ENCODE results near the gene SNRNP27.
A peak's percentile ranks its signal among the peaks of the same experiment; 100 is the strongest.

The SNRNP27 gene

DNA sequence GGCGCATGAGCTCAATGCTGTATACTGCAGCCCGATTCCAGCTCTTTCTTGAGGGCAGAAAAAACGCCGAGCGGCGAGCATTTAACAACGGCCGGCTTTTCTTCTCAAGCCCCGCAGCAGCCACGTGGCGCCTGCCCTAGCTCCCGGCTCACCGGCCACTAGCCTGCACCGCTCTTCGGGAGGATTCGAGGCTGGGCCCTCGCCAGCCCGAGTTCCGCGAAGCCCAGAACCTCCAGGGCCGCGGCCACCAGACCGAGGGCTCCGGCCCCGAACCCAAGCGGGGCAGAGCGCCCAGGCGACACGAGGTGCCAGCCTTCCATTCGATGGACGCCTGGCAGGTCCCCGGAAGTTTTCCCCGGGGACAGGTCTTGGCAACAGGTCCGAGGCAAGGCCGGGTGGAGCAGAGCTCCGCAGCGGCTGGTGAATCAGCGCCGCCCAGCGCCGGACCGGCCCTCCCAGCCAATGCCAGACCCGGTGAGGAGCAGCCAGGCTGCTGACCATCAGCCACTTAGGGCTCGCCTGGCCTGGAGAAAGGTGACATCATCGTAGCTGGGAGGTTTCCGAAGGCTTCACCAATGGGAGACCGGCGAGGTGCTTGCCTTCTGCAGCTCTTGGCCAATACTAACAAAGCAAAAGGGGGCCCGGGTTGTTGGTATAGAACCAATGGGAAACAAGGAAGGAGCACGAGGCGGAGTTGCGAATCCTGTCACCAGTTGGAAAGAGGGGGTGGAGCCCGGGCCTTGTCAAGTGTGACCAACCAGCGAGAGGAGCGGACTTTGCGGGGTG is 20.6 kb downstream of the SNRNP27 start:
- Histone ChIP-seq H3K23ac (ENCODE audit: low read length) (no peak overlapping the region), H3K79me1 (ENCODE audit: low read length) (peaks cover 8% of the 10 kb centered on the region), H3K36me3 (ENCODE audit: control insufficient read depth in 1 of 2, insufficient read depth in 2 of 2, low read length in 2 of 2) (peaks cover 0 to 4% of the 10 kb centered on the region in 2 experiments), H3K79me2 (ENCODE audit: control insufficient read depth, insufficient read depth, low read length, poor library complexity) (peaks cover 9% of the 10 kb centered on the region), H4K91ac (ENCODE audit: low read depth, low read length) (peak overlapping the region; percentile 96), H3K18ac (ENCODE audit: low read length) (peak overlapping the region; percentile 91), H3K9me3 (ENCODE audit: insufficient read depth, low read depth, low read length) (no peaks in the 10 kb centered on the region), H2BK120ac (ENCODE audit: insufficient read depth, low read length, poor library complexity) (peak overlapping the region; percentile 88), H2AFZ (ENCODE audit: insufficient read depth, low read length, poor library complexity) (peak overlapping the region; percentile 92), H3K14ac (ENCODE audit: low read length) (peak overlapping the region; percentile 93), H4K8ac (ENCODE audit: low read depth, low read length) (peak overlapping the region; percentile 92), H3K27ac (ENCODE audit: low read depth, low read length) (peak overlapping the region; percentile 72), H3K4me1 (ENCODE audit: control insufficient read depth in 1 of 2, insufficient read depth in 2 of 2, low read length in 2 of 2) (peaks cover 0 to 2% of the 10 kb centered on the region in 2 experiments), H2BK12ac (ENCODE audit: low read length) (peak overlapping the region; percentile 65), H2BK5ac (ENCODE audit: low read depth, low read length, poor library complexity) (peak overlapping the region; percentile 86), H3K4ac (ENCODE audit: low read depth, low read length) (peak overlapping the region; percentile 67), H2AK5ac (ENCODE audit: low read length) (peak overlapping the region; percentile 94), H3K4me2 (ENCODE audit: low read length) (peak overlapping the region; percentile 81), H3K27me3 (ENCODE audit: insufficient read depth, low read length) (no peaks in the 10 kb centered on the region), H3K9ac (ENCODE audit: low read length) (peak overlapping the region; percentile 90), H3K4me3 (ENCODE audit: low read depth, low read length) (peak overlapping the region; percentile 72), H4K12ac (ENCODE audit: low read depth, low read length) (peak overlapping the region; percentile 96)
- WGBS (ENCODE audit: extremely low coverage, insufficient coverage, insufficient read length) = no CpG with 5 or more reads among the region's 56 CpGs
- peak; percentile 100 for DNase-seq

DNA sequence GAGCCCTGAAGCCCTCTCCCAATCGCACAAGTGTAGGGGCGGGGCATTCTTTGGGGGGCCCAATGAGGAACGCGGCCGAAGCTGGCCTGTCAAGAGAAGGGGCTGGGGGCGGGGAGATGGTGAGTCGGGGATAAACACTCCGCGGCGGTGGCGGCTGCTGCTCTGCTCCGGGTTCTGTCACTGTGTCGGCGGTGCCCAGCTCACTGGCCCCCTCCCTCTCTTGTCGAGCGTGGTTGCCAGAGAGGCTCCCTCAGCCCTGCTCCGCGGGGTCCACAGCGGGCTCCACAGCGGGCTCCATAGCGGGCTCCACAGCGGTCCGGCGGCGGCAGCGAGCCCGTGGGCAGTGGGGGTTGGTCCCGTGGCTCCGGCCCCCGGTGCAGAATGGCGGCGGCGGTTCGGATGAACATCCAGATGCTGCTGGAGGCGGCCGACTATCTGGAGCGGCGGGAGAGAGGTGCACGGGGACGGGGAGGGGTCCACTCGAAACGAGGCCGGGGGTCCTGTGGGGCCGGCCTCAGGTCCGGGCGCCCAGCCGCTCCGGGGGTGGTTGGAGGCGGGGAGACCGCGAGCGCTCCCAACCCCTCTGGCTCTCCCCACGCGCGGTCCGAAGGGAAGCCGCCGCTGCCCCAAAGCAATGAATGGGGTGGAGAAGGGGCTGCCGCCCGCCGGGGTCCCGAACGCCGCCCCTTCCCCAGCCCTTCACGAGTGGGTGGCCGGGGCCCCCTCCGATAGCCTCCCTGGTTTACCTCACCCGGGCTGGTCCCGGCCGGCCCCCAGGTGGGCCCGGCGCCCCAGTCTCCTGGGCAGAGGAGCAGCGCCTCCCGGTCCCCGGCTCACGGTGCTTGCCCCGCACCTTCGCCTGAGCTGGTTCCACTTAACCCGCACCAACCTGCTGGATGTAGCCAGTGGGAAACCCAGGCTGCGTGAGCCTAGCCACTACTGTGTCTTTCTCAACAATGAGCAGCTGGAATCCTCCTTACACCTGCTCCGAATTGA is 21.5 kb downstream of the SNRNP27 start, which contains the start of gene MXD1:
Gene MXD1 (plus strand): TSS at position 160 of the 996 bp plus-strand sequence. CDS start 222 bp downstream, at position 382.
- no CpG with 5 or more reads among the region's 81 CpGs for WGBS (ENCODE audit: extremely low coverage, insufficient coverage, insufficient read length)
- H3K4me2 ChIP-seq (ENCODE audit: low read length) = peak within 1 kb of the TSS; percentile 99
- peak within 1 kb of the TSS; percentile 94 for H3K4me3 ChIP-seq (ENCODE audit: low read depth, low read length)
- H3K14ac ChIP-seq (ENCODE audit: low read length) = peak within 1 kb of the TSS; percentile 93
- H2BK5ac ChIP-seq (ENCODE audit: low read depth, low read length, poor library complexity) = peak within 1 kb of the TSS; percentile 86
- peak within 1 kb of the TSS; percentile 94 for H2AK5ac ChIP-seq (ENCODE audit: low read length)
- peaks cover 3 to 4% of the 10 kb centered on the region in 2 experiments for H3K36me3 ChIP-seq (ENCODE audit: control insufficient read depth in 1 of 2, insufficient read depth in 2 of 2, low read length in 2 of 2)
- H3K27ac ChIP-seq (ENCODE audit: low read depth, low read length) = peak within 1 kb of the TSS; percentile 72
- peak within 1 kb of the TSS; percentile 96 for H4K91ac ChIP-seq (ENCODE audit: low read depth, low read length)
- peak within 1 kb of the TSS; percentile 92 for H4K8ac ChIP-seq (ENCODE audit: low read depth, low read length)
- H2AFZ ChIP-seq (ENCODE audit: insufficient read depth, low read length, poor library complexity) = peak within 1 kb of the TSS; percentile 92
- peak in 1 of 2 donors; percentile 53 for DNase-seq
- peaks cover 9% of the 10 kb centered on the region for H3K79me2 ChIP-seq (ENCODE audit: control insufficient read depth, insufficient read depth, low read length, poor library complexity)
- H3K4ac ChIP-seq (ENCODE audit: low read depth, low read length) = peak within 1 kb of the TSS; percentile 67
- H2BK120ac ChIP-seq (ENCODE audit: insufficient read depth, low read length, poor library complexity) = peak within 1 kb of the TSS; percentile 88
- peak within 1 kb of the TSS; percentile 96 for H4K12ac ChIP-seq (ENCODE audit: low read depth, low read length)
- H3K9ac ChIP-seq (ENCODE audit: low read length) = peak within 1 kb of the TSS; percentile 90
- H3K9me3 ChIP-seq (ENCODE audit: insufficient read depth, low read depth, low read length) = no peaks in the 10 kb centered on the region
- H3K18ac ChIP-seq (ENCODE audit: low read length) = peak within 1 kb of the TSS; percentile 91
- peaks cover 8% of the 10 kb centered on the region for H3K79me1 ChIP-seq (ENCODE audit: low read length)
- peak within 1 kb of the TSS; percentile 65 for H2BK12ac ChIP-seq (ENCODE audit: low read length)
- H3K4me1 ChIP-seq (ENCODE audit: control insufficient read depth in 1 of 2, insufficient read depth in 2 of 2, low read length in 2 of 2) = peaks cover 0 to 2% of the 10 kb centered on the region in 2 experiments
- H3K23ac ChIP-seq (ENCODE audit: low read length) = peak within 1 kb of the TSS; percentile 34
- no peaks in the 10 kb centered on the region for H3K27me3 ChIP-seq (ENCODE audit: insufficient read depth, low read length)

DNA sequence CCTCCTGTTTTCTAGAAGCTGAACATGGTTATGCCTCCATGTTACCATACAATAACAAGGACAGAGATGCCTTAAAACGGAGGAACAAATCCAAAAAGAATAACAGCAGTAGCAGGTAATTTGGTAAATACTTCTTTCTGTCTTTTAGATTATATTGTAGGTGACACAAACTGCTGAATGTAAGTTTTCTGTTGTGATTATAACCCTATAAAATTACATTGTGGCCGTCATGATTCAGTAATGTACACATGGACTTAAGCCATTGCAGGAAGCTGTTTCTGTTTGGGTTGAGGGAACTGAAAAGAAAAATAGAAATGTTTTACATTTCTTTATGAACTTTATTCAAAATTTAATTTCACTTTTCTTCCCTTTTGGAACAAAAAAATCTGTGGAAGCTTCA is 22.4 kb downstream of the SNRNP27 start:
- DNase-seq = no peak
- Histone ChIP-seq H2BK12ac (ENCODE audit: low read length) (no peak overlapping the region), H4K8ac (ENCODE audit: low read depth, low read length) (no peak overlapping the region), H3K27me3 (ENCODE audit: insufficient read depth, low read length) (no peaks in the 10 kb centered on the region), H2BK5ac (ENCODE audit: low read depth, low read length, poor library complexity) (no peak overlapping the region), H3K27ac (ENCODE audit: low read depth, low read length) (no peak overlapping the region), H3K36me3 (ENCODE audit: control insufficient read depth in 1 of 2, insufficient read depth in 2 of 2, low read length in 2 of 2) (peaks cover 2 to 3% of the 10 kb centered on the region in 2 experiments), H3K18ac (ENCODE audit: low read length) (no peak overlapping the region), H2BK120ac (ENCODE audit: insufficient read depth, low read length, poor library complexity) (no peak overlapping the region), H4K91ac (ENCODE audit: low read depth, low read length) (no peak overlapping the region), H3K4me3 (ENCODE audit: low read depth, low read length) (no peak overlapping the region), H3K23ac (ENCODE audit: low read length) (no peak overlapping the region), H3K79me1 (ENCODE audit: low read length) (peaks cover 8% of the 10 kb centered on the region), H3K14ac (ENCODE audit: low read length) (no peak overlapping the region), H2AFZ (ENCODE audit: insufficient read depth, low read length, poor library complexity) (no peak overlapping the region), H3K9ac (ENCODE audit: low read length) (no peak overlapping the region), H3K79me2 (ENCODE audit: control insufficient read depth, insufficient read depth, low read length, poor library complexity) (peaks cover 9% of the 10 kb centered on the region), H3K4ac (ENCODE audit: low read depth, low read length) (no peak overlapping the region), H3K4me2 (ENCODE audit: low read length) (peak overlapping the region; percentile 99), H4K12ac (ENCODE audit: low read depth, low read length) (no peak overlapping the region), H3K9me3 (ENCODE audit: insufficient read depth, low read depth, low read length) (no peaks in the 10 kb centered on the region), H2AK5ac (ENCODE audit: low read length) (no peak overlapping the region), H3K4me1 (ENCODE audit: control insufficient read depth in 1 of 2, insufficient read depth in 2 of 2, low read length in 2 of 2) (peaks cover 0 to 2% of the 10 kb centered on the region in 2 experiments)
- no CpG with 5 or more reads among the region's 2 CpGs for WGBS (ENCODE audit: extremely low coverage, insufficient coverage, insufficient read length)

GRCh38 chr2:69917852-69918251 is 24.1 kb downstream of the SNRNP27 start:
- no peak overlapping the region for H3K23ac ChIP-seq (ENCODE audit: low read length)
- H3K36me3 ChIP-seq (ENCODE audit: control insufficient read depth in 1 of 2, insufficient read depth in 2 of 2, low read length in 2 of 2) = peaks cover 3 to 5% of the 10 kb centered on the region in 2 experiments
- peak in 1 of 2 donors; percentile 46 for DNase-seq
- no peak overlapping the region for H2AK5ac ChIP-seq (ENCODE audit: low read length)
- H4K91ac ChIP-seq (ENCODE audit: low read depth, low read length) = no peak overlapping the region
- no peaks in the 10 kb centered on the region for H3K27me3 ChIP-seq (ENCODE audit: insufficient read depth, low read length)
- H2BK12ac ChIP-seq (ENCODE audit: low read length) = no peak overlapping the region
- H3K4ac ChIP-seq (ENCODE audit: low read depth, low read length) = no peak overlapping the region
- no CpG with 5 or more reads among the region's 3 CpGs for WGBS (ENCODE audit: extremely low coverage, insufficient coverage, insufficient read length)
- peaks cover 8% of the 10 kb centered on the region for H3K79me1 ChIP-seq (ENCODE audit: low read length)
- H2AFZ ChIP-seq (ENCODE audit: insufficient read depth, low read length, poor library complexity) = no peak overlapping the region
- no peak overlapping the region for H3K14ac ChIP-seq (ENCODE audit: low read length)
- no peaks in the 10 kb centered on the region for H3K9me3 ChIP-seq (ENCODE audit: insufficient read depth, low read depth, low read length)
- no peak overlapping the region for H2BK5ac ChIP-seq (ENCODE audit: low read depth, low read length, poor library complexity)
- H3K4me1 ChIP-seq (ENCODE audit: control insufficient read depth in 1 of 2, insufficient read depth in 2 of 2, low read length in 2 of 2) = peaks cover 0 to 2% of the 10 kb centered on the region in 2 experiments
- no peak overlapping the region for H4K12ac ChIP-seq (ENCODE audit: low read depth, low read length)
- peaks cover 9% of the 10 kb centered on the region for H3K79me2 ChIP-seq (ENCODE audit: control insufficient read depth, insufficient read depth, low read length, poor library complexity)
- H2BK120ac ChIP-seq (ENCODE audit: insufficient read depth, low read length, poor library complexity) = no peak overlapping the region
- H3K9ac ChIP-seq (ENCODE audit: low read length) = no peak overlapping the region
- H4K8ac ChIP-seq (ENCODE audit: low read depth, low read length) = no peak overlapping the region
- H3K27ac ChIP-seq (ENCODE audit: low read depth, low read length) = no peak overlapping the region
- no peak overlapping the region for H3K18ac ChIP-seq (ENCODE audit: low read length)
- no peak overlapping the region for H3K4me3 ChIP-seq (ENCODE audit: low read depth, low read length)
- no peak overlapping the region for H3K4me2 ChIP-seq (ENCODE audit: low read length)

Data from trophoblast cell (in vitro differentiated cells and primary cell).